ELR (cell line): ENCODE results near the gene FOXF1.

Source experiments
- DNase-seq: peaks from one replicate; pipeline ENCODE4 v3.0.0-alpha.2; 2015; ENCODE audit warnings: low read depth

Gene FOXF1

DNA sequence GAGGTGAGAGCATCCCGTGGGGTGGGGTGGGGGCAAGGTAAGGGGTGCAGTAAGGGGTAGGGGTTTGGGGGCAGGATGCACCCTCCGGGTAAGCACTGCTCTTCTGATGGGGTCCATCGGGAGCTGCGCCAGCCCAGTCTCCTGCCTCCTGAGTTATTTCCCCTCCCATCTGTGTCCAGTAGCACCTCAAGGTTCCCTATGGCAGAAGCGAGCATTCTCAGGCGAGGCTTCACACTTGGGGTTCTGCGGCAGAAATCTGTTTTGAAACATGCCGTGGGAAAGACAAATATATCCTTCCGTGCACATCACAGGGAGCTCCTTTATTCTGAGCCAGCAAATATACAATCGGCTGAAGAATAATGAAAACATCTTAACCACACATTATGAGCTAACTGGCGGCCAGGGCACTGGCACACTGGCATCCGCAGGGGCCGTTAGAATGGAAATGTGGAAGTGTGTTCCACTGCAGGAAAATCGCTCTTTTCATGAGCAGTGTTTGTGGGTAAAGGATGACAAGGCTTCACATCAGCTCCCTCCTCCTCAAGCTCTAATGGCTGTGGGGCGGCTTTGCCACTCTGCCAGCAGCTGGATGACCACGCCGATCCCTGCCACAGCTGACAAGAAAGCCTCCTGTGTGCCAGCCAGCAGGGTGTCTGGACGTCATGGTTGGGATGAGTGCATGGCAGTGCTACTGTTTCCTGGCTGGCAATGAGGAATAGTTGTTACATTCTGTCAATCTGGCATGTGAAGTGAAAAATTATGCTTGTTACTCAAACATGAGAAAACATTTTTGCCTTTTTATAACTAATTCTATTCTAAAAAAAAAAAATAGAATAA, 24.7 kb downstream of the FOXF1 start:
- no peak for DNase-seq

DNA sequence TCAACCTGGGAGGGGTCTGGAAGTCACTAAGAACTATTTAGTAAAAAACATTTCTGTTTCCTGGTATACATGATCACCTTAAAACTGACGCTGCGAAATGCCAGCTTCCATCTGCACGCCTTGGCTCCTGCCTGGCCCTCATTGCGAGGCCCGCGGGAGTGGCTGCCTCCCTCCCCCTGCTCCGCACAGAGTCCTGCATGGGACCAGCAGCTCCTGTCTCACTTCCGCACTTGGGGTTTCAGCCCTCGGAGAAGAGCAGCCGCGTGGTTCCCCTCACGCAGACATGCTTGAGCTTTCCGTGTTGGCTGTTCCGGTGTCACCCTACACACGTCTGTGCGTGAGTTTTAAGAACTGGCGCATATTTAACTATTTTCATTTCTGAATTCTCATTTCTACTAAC, 26.3 kb downstream of the FOXF1 start:
- DNase-seq = no peak

DNA sequence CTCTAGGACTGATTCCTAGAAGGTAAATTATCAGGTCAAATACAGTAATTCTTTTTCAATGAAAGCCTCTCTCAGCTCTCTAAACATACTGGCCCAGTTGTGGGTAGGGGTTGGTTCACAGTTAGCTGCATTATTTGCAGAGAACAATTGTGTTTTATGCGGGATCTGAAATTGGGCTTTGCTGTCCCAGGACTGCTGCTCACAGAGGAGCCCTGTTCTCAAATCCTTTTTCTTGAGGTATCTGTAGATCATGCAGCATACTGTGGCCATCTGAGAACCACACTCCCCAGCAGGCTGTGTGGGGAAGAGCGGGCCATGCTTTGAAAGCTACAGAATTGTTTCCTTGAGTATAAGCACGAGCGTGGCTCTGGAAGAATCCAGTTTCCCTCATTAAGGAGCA, 27.2 kb downstream of the FOXF1 start:
- no peak for DNase-seq

DNA sequence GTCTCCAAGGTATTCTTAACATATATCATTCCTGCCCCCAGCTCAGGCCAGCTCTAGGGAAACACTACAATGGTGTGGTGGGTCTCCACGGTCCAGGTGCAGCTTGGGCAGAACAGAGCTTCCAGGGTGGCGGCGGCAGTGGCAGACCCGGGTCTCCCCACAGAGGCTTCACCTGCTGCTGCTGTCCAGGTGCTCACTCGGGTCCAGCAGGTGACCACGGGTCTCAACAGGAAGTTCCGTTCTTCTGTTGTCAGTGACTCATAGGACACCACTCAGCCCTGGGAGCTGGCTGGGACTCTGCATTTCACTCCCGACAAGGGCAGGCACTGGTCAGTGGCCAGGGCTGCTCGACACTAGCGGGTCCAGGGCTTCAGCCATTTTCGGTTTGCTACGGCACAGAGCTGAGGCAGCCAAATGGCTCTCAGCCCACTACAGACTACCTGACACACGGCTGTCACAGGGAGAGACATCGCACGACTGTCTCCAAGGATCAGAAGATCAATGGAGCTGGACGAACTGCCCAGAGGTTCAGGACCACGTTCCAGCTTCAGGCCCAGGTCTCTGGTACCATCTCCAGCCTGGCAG, 28.0 kb downstream of the FOXF1 start:
- no peak for DNase-seq

DNA sequence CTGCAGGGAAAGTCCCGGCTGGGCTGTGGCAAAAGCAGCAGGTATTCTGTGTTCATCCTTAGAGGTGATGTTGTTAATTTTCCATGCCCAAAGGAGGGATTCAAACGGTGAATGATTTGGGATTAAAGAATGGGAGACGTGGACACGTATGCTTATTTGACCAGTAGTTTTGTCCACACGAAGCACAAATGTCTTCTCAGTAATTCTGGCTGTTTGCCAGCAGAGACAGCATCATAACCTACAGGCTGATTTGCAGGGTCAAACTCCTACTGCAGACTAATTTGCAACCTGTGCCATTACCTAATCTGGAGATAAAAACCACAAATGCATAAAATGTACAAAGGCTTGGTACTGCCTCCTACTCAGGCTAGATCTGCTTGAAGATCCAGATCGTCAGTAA, 30.6 kb downstream of the FOXF1 start:
- DNase-seq = no peak

DNA sequence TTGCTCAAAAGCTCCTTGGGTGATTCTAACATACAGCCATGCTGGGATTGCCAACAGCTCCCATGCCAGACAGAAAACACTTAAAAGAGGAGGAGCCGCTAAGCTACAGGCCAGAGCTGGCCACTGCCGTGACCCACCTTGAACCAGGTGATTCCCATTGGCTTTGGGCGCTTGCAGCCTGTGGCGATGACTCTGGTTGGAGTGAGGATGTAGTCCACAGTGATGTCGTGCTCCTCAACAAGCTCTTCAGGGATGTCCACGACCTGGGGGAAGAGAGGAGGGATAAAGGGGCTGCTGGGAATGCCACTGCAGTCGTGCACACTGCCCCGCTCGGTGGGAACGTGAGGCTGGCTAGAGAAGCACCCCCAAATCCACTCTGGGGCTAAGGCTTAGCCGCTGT, 31.2 kb downstream of the FOXF1 start:
- no peak for DNase-seq

DNA sequence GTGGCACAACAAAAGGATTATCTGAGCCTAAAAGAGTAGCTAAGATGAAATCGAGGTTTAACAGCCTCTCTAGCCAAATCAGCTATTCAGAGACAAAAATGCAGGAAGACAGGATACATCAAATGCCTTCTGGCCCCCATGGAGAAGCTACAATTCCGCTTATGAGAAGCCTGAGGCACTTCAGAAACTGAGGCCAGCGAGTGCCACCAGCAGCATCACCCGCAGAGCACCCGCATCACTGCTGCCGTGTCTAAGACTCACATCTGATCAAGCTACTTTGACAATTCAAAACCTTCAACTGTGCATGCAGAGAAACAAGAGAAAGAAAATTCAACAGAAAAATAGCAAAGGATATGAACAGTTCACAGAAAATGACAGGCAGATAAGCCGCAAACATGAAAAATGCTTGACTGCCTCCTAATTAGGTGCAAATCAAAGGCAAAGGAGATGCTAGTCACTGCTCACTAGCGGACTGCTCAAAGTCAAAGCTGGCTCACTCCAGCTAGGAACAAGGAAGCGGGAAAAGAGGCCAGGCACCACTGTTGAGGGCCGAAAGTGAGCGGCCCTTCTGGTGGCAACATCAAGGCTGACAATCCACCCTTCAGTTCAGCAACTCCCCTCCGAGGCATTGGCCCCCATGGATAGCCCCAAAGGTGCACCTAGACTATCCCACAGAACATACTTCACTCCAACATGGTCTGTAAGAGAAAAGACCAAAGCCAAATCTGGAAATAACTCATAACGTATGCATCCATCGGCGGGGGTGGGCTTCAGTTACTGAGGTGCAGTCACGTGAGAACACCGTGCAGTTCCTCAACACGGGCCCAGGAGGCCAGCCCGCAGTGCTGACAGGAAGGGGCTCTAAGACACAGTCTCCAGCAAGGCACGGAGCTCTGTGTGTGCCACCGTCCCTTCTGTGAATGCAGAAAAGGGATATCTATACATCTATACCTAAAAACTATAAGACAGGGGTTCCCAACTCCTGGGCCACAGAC, 32.7 kb downstream of the FOXF1 start:
- DNase-seq = no peak

DNA sequence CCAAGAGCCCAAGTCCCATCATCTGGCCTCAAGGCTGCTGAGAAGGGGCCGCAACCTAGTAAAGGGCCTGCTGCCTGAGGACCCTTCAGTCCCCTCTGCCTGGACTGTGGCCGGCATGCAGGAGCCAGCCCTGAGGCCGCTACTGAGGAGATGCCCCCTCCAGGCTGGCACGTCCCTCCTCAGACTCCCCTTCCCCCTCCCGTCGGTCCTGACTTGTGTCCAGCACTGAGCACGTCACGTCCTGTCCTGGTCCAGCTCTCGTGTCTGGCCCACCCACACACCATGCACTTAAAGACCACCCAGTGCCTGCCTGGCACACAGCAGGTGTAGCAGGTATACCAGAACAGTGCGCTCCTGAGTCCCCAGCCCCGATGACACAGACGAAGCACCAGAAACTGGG, 35.2 kb downstream of the FOXF1 start:
- DNase-seq = no peak

DNA sequence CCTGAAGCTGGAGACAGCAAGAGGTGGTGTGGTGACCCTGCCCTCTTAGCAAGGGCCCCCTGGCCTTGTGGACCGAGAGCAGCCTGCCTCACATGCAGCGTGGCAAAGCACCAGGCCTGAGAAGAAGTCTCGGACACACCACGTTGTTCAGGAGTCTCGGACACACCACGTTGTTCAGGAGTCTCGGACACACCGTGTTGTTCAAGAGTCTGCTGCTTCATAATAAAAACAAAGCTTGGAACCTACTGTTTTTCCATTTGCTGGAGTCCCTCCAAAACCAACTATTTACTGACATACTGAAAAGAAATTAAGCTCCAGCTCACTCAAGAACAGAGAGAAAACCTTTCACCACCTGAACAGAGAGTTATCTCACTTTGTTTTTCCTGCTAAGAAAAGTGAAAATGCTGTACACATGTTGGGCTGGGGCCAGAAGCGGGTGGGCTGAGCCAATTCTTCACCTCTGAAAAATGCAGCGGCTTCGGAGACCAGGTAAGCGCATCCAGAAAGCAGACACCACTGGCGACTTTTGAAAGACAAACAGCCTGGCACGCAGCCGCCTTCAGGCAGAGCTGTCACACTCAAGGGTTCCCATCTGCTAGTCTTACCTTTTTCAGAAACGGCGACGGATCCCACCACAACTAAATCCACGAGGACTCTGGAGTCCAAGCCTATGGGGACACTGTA, 35.8 kb downstream of the FOXF1 start:
- no peak for DNase-seq

DNA sequence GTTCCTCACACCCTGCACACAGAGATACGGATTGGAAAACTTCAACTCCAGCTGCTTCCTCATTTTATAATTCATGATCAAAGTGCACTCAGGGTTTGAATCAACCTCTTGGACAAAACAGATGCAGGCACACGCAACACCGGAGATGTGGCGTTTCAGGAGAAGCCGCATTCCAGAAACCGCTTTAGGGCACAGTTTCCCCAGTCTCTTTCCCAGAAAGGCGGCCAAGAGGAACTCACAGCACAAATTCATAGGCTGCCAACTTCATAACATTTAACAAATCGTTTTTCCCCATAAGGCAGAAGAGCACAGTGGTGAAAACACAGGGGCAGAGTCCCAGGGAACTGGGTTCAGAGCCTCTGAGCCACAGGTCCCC, 36.3 kb downstream of the FOXF1 start:
- no peak for DNase-seq

DNA sequence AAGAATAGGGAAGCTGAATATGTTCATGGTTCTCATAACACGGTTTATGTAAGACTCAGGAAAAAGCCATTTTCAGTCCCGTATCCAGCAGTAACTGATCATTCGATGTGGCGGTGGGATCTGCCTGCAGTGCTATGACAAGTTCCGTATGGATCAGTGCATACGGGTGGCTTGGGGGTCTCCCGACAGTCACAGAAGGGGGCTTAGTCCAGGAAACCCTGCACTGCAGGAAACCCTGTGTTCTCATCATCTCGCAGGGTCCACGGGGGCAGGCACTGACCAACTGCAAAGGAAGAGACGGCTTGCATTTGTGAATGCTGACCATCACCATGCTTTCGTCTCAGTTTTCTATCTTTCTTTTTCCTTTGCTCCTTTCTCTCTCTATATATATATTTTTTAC, 37.0 kb downstream of the FOXF1 start:
- no peak for DNase-seq

DNA sequence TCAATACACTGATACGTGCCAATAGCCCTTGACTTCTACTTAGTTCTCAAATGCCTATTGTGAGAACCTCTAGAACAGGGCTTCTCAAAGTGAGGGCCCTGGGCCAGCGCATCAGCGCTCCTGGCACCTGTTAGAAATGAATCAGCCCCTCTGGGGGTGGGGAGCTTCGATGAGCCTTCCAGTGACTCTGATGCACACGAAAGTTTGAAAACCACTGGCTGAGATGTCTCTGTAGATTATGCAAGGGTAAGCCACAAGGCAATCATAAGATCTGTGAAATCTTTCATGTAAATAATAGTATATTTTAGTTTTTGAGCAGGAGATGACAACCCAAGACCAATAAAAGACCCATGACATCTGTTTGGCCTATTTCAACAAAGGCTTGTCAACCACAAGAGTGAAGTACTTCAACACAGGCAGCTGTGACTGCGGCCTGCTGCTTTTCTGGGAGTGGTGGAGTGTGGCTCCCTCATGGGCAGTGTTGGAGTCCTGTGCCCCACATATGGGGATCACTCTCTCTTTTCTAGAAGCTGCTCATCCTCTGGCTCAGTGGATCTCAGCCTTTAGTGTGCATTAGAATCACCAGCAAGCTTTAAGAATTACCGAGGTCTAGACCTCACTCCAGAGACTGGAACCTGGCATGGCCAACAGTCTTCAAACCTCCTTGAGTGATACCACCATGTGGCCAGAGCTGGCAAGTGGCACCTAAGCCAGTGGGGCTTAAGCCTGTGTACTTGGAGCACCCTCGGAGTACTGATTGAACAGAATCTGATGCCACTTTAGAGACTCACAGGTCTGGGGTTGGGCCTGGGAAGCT, 39.0 kb downstream of the FOXF1 start:
- no peak for DNase-seq

DNA sequence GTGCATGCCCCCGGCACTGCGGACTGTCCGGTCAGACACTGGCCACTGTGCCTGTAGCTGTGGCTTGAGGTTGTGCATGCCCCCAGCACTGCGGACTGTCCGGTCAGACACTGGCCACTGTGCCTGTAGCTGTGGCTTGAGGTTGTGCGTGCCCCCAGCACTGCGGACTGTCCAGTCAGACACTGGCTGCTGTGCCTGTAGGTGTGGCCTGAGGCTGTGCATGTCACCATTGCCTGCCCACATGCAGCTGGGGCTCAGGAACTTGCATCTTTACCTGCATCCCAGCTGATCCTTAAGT, 39.5 kb downstream of the FOXF1 start:
- DNase-seq = no peak

DNA sequence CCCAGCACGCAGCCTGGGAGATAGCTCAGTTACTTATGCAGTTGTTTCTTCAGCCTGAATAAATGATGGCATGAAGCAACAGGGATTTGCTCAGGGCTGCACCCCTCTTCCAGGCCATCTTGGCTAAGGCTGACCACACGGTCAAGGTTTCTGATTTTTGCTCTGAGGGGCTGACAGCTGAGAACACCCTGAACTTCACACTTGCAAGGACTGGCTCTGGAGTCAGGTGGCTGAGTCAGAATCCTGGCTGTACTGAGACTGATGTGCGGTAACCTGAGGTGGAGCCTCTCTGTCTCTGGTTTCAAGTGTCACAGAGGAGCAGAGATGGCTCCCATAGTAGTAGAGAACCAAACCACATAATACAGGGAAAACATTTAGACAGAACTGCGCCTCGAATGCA, 40.0 kb downstream of the FOXF1 start:
- DNase-seq = no peak

DNA sequence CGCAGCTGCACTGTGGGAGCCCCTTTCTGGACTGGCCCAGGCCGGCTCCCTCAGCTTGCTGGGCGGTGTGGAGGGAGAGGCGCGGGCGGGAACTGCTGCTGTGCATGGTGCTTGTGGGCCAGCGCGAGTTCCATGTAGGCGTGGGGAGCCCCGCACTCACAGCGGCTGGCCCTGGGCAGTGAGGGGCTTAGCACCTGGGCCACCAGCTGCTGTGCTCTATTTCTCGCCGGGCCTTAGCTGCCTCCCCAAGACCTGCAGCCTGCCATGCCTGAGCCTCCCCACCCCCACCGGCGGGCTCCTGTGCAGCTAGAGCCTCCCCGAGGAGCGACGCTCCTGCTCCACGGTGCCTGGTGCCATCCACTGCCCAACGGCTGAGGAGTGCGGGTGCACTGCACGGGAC, 43.0 kb downstream of the FOXF1 start:
- DNase-seq = no peak

DNA sequence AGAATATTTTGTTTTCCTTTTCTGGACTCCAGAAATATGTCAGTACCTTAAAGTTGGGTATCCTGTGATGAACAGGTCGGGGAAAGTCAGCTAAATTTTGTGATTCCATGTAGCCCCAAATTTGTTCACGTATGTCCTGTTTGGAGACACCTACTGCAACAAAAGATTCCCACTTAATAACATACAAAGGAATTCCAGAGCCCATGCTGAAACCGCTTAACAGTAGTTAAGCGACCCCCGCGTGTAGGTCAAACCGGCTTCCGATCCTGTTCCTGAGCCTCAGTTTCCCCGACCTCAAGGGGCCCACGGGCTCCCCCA, 44.2 kb downstream of the FOXF1 start:
- DNase-seq = no peak

DNA sequence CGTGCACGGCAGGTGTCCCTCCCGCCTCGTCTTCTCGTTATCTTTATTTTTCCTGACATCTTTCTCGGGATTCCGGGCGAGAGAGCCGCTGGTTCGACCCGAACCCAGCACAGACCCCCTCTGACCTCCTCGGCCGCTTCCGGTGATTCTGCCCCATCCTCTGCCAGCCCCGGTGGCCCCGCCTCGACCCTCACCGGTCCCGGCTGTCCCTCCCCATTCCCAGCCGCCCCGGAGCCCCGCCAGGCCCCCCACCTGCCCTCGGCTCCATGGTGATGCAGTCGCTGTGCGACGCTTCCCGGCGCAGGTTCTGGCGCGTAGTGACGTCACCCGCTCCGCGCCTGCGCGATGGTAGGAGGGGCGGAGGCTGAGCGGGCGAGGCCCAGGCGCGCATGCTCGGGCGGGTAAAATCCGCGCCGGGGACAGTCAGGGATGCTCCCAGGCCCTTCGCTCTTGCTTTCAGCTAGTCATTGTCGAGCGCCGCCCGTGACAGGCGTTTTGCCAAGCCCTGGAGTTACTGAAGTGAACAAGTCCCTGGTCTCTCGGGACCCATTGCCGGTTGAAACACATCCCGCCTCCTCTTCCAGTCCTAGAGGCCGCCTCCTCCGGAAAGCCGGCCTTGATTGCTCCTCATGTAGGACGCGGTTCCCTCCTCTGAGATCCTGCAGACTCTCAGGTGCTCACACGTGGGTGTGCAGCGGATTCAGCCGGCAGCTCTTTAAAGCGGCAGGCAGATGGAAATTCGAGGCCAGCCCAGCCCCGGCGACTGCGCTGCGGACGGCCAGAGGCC, 44.8 kb downstream of the FOXF1 start, which contains the start of gene MTHFSD:
TSS of gene MTHFSD (minus strand) at position 319 of the 787 bp plus-strand sequence. CDS start at position 268, 51 bp downstream.
- DNase-seq = peak; percentile 93

DNA sequence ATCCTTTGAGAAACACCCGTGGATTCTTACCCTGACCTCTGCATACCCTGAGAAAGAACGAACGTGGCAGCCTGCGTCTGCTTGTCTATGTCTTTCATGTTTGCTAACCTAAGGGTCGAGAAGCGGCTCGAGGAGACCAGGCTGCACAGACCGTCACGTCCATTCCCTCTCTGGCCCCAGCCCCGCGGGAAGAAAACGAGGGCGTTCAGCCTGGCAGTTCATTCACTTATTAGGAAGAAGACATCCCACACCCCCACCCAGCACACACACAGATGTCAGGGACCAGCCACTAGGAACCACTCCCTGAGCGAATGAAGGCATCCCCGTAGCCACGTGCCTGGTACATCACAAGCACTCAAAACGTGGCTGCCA, 45.4 kb downstream of the FOXF1 start:
- DNase-seq = no peak

DNA sequence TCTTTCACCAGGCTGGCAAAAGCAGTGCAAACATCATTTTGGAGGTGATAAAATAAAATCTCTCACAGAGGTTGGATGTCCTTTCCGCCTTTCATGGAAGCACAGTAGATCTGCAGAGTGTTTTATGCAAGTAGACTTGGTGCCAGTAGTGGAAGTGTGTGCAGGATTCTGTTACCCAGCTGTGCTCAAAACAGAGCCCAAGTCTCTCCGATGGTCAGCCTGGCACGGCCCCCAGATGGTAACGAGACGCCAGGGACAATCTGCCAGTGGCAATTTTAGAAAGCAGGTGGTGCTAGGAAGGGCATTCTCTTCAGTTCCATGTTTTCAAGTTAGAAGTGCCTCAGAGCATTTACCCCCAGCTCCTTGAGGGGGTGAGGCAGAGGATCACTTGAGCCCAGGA, 46.2 kb downstream of the FOXF1 start:
- DNase-seq = no peak

DNA sequence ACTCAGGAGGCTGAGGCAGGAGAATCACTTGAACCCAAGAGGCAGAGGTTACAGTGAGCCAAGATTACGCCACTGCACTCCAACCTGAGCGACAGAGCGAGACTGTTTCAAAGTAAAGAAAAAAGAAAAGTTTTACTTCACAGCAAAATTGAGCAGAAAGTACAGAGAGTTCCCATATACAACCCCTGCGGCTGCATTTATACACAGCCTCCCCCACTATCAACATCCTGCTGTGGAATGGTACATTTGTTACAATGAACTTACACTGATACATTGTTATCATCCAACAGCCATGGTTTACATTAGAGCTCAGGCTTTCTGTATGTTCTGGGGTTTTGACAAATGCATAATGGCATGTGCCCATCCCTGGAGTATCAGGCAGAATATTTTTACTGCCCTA, 47.3 kb downstream of the FOXF1 start:
- no peak for DNase-seq
